Upper lobe of right lung (tissue), 1 donor: ENCODE measurements around the gene UCP3. TPM values are rescaled to one million over a fixed set of nuclear protein-coding genes. Genes with fewer than 3 reads are reported as not detected.

Experiments used
- ATAC-seq: fragments of 200-7000 bp; cut with Tn5 transposase; one replicate; pipeline ENCODE4 v1.9.1; 2020; ENCODE audit warnings: mild to moderate bottlenecking, moderate library complexity
- DNase-seq: peaks from one replicate; pipeline ENCODE4 v3.0.0-alpha.2; 2020
- H3K27ac ChIP-seq: fragments of 200-600 bp; one replicate; pipeline ENCODE4 v1.8.0; 2022
- H3K27me3 ChIP-seq: fragments of 200-600 bp; one replicate; pipeline ENCODE4 v1.8.0; 2022; ENCODE audit warnings: mild to moderate bottlenecking
- H3K36me3 ChIP-seq: fragments of 200-600 bp; one replicate; pipeline ENCODE4 v1.8.0; 2022
- H3K4me1 ChIP-seq: fragments of 200-600 bp; one replicate; pipeline ENCODE4 v1.8.0; 2022
- H3K4me3 ChIP-seq: fragments of 200-600 bp; one replicate; pipeline ENCODE4 v1.8.0; 2022; ENCODE audit warnings: mild to moderate bottlenecking
- H3K9me3 ChIP-seq: fragments of 200-600 bp; one replicate; pipeline ENCODE4 v1.8.0; 2022
- CTCF ChIP-seq: fragments of 200-600 bp; IDR thresholded peaks from one replicate; pipeline ENCODE4 v1.8.0; 2022; ENCODE audit warnings: antibody characterized with exemption
- intact Hi-C: fragments of 100-400 bp; cut with DNase I; formaldehyde crosslinking; loops from one replicate; pipeline ENCODE4 v1.11.0; 2022
- total RNA-seq: library from RNA; stranded (reverse); fragmentation: NEBNext Ultra II Directional; extraction: Animal tissue kit (Norgen Biotek cat#: 25700); gene quantifications from one replicate; pipeline ENCODE4 v1.2.1, GENCODE V29; 2021
- donor health status: DM: no; HTN: yes; CAD: no; lungs with severe emphysema.

Gene UCP3
- total RNA-seq, 1 donor from 2014 or later: 2.6 TPM

GRCh38 chr11:74044538-74044937 lies 35.7 kb upstream of the UCP3 start:
- no peak overlapping the region for H3K27ac ChIP-seq
- peaks cover 40% of the 10 kb centered on the region for H3K36me3 ChIP-seq
- H3K27me3 ChIP-seq: no peaks in the 10 kb centered on the region
- no peak for TF ChIP-seq CTCF
- intact Hi-C loops: no loop called here
- no peak overlapping the region for H3K4me3 ChIP-seq
- DNase-seq (no peak), ATAC-seq (no peak)
- H3K4me1 ChIP-seq: no peaks in the 10 kb centered on the region
- no peaks in the 10 kb centered on the region for H3K9me3 ChIP-seq

GRCh38 chr11:74043450-74043849 lies 34.6 kb upstream of the UCP3 start:
- ATAC-seq (no peak), DNase-seq (no peak)
- TF ChIP-seq CTCF: no peak
- Histone ChIP-seq H3K36me3 (peaks cover 48% of the 10 kb centered on the region), H3K4me1 (no peaks in the 10 kb centered on the region), H3K27ac (no peak overlapping the region), H3K9me3 (no peaks in the 10 kb centered on the region), H3K4me3 (no peak overlapping the region), H3K27me3 (no peaks in the 10 kb centered on the region)
- intact Hi-C loops: no loop called here

GRCh38 chr11:74037309-74037708 lies 28.4 kb upstream of the UCP3 start:
- Histone ChIP-seq H3K27me3 (no peaks in the 10 kb centered on the region), H3K9me3 (no peaks in the 10 kb centered on the region), H3K4me1 (no peaks in the 10 kb centered on the region), H3K36me3 (peaks cover 79% of the 10 kb centered on the region), H3K4me3 (no peak overlapping the region), H3K27ac (no peak overlapping the region)
- intact Hi-C loops: no loop called here
- TF ChIP-seq CTCF: no peak
- no peak for DNase-seq
- peak; percentile 37 for ATAC-seq

- Histone ChIP-seq H3K27me3 (no peaks in the 10 kb centered on the region), H3K9me3 (no peaks in the 10 kb centered on the region), H3K4me3 (no peak overlapping the region), H3K27ac (no peak overlapping the region), H3K4me1 (no peaks in the 10 kb centered on the region), H3K36me3 (peaks cover 72% of the 10 kb centered on the region)
- DNase-seq (no peak), ATAC-seq (no peak)
- TF ChIP-seq CTCF: no peak
- intact Hi-C loops: no loop called here
These were observed 26.4 kb upstream of the UCP3 start for GRCh38 chr11:74035264-74035663.

GRCh38 chr11:74033046-74033445 lies 24.2 kb upstream of the UCP3 start:
- Histone ChIP-seq H3K4me3 (no peak overlapping the region), H3K36me3 (peaks cover 52% of the 10 kb centered on the region), H3K27ac (no peak overlapping the region), H3K27me3 (no peaks in the 10 kb centered on the region), H3K9me3 (no peaks in the 10 kb centered on the region), H3K4me1 (no peaks in the 10 kb centered on the region)
- TF ChIP-seq CTCF: no peak
- DNase-seq: no peak
- intact Hi-C loops: no loop called here
- no peak for ATAC-seq
